Measurements from ENCODE around the gene NOL4L.

The NOL4L gene

GRCh38 chr20:32449890-32450401, 135.2 kb downstream of the NOL4L start:
- H3K4me3 ChIP-seq (ENCODE audit: low read depth, low read length) = no peak overlapping the region
- TF ChIP-seq CTCF (IDR thresholded peaks at IDR 0.05; ENCODE audit: control insufficient read depth, extremely low read depth, insufficient read depth) = no peak
- no peak for DNase-seq (ENCODE audit: low read depth)

- DNase-seq (ENCODE audit: low read depth) = no peak
- TF ChIP-seq CTCF (IDR thresholded peaks at IDR 0.05; ENCODE audit: control insufficient read depth, extremely low read depth, insufficient read depth) = no peak
- no peak overlapping the region for H3K4me3 ChIP-seq (ENCODE audit: low read depth, low read length)
Observed at GRCh38 chr20:32449057-32449889, 135.9 kb downstream of the NOL4L start.

- no peak overlapping the region for H3K4me3 ChIP-seq (ENCODE audit: low read depth, low read length)
- TF ChIP-seq CTCF (IDR thresholded peaks at IDR 0.05; ENCODE audit: control insufficient read depth, extremely low read depth, insufficient read depth) = no peak
- DNase-seq (ENCODE audit: low read depth) = no peak
Observed at GRCh38 chr20:32448306-32449056, 136.7 kb downstream of the NOL4L start.

GRCh38 chr20:32447136-32448027, 137.8 kb downstream of the NOL4L start:
- DNase-seq (ENCODE audit: low read depth) = no peak
- no peak for TF ChIP-seq CTCF (IDR thresholded peaks at IDR 0.05; ENCODE audit: control insufficient read depth, extremely low read depth, insufficient read depth)
- no peak overlapping the region for H3K4me3 ChIP-seq (ENCODE audit: low read depth, low read length)

- no peak overlapping the region for H3K4me3 ChIP-seq (ENCODE audit: low read depth, low read length)
- no peak for DNase-seq (ENCODE audit: low read depth)
- TF ChIP-seq CTCF (IDR thresholded peaks at IDR 0.05; ENCODE audit: control insufficient read depth, extremely low read depth, insufficient read depth) = no peak
Observed at GRCh38 chr20:32446301-32447100, 138.6 kb downstream of the NOL4L start.

All from LNCaP clone FGC (cell line).